Calu3 (cell line): Measurements from ENCODE around the gene PPFIBP2. TPM values are rescaled to one million over a fixed set of nuclear protein-coding genes. Genes with fewer than 3 reads are reported as not detected.

Experiments used
- BruUV-seq: library from RNA; stranded (reverse); fragments of 400-500 nt; replicated peaks from 2 replicates; lab custom pipeline; 2021; lab: Mats Ljungman, UMichigan
- CTCF ChIA-PET: fragments of 300-600 bp; sonication (Branson Sonifier 250); formaldehyde crosslinking; loops from one replicate; lab custom pipeline; 2022; ENCODE audit warnings: antibody characterized with exemption; lab: Charles Lee
- DNase-seq: peaks from one replicate; pipeline ENCODE4 v3.0.0; 2022
- H3K27ac Mint-ChIP-seq: one replicate; pipeline ENCODE4 v1.8.0; 2022; ENCODE audit warnings: mixed read lengths; ENCODE audit not compliant: unreplicated experiment
- H3K27me3 Mint-ChIP-seq: one replicate; pipeline ENCODE4 v1.8.0; 2022; ENCODE audit warnings: mixed read lengths; ENCODE audit not compliant: unreplicated experiment
- H3K36me3 Mint-ChIP-seq: one replicate; pipeline ENCODE4 v1.8.0; 2022; ENCODE audit warnings: mild to moderate bottlenecking, moderate library complexity, mixed read lengths; ENCODE audit not compliant: insufficient read depth, unreplicated experiment
- H3K4me1 Mint-ChIP-seq: one replicate; pipeline ENCODE4 v1.8.0; 2022; ENCODE audit warnings: mild to moderate bottlenecking, low read depth, mixed read lengths; ENCODE audit not compliant: unreplicated experiment
- H3K4me3 Mint-ChIP-seq: one replicate; pipeline ENCODE4 v1.8.0; 2022; ENCODE audit warnings: mild to moderate bottlenecking, low read depth, moderate library complexity, mixed read lengths; ENCODE audit not compliant: unreplicated experiment
- H3K9me3 Mint-ChIP-seq: one replicate; pipeline ENCODE4 v1.8.0; 2022; ENCODE audit warnings: low read depth, mixed read lengths; ENCODE audit not compliant: unreplicated experiment
- intact Hi-C: fragments of 100-400 bp; cut with micrococcal nuclease; formaldehyde crosslinking; loops from one replicate; pipeline ENCODE4 v1.10.0; 2022; ENCODE audit not compliant: unreplicated experiment
- total RNA-seq: library from RNA; stranded (reverse); gene quantifications from 2 replicates; pipeline ENCODE4 v1.2.3, GENCODE V29; 2022
- TF ChIP-seq, protein P1 (sequence below): fragments of 200-600 bp; IDR thresholded peaks from one replicate; pipeline ENCODE4 v1.8.0; 2022; ENCODE audit warnings: antibody characterized with exemption; ENCODE audit not compliant: unreplicated experiment

PPFIBP2 gene
- total RNA-seq, 1 experiment from 2014 or later: 28.5 TPM

DNA sequence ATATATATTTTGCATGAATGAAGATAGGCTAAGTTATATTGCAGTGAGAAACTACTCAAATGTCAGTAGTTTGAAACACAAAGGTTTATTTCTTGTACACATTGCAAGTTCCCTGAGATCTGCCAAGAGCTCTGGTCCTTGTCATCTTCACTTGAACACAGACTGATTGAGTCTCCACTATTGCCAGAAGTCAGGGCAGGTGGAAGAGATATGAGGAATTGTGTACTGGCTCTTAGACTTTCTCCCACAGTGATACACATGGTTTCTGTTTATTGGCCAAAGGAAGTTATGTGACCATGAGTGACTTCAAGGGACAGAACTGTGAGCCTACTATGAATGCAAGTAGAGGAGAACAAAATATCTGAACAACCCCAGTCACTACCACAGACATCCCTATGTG, 44.2 kb downstream of the PPFIBP2 start:
- intact Hi-C loops: no loop called here
- CTCF ChIA-PET: no interaction called here

DNA sequence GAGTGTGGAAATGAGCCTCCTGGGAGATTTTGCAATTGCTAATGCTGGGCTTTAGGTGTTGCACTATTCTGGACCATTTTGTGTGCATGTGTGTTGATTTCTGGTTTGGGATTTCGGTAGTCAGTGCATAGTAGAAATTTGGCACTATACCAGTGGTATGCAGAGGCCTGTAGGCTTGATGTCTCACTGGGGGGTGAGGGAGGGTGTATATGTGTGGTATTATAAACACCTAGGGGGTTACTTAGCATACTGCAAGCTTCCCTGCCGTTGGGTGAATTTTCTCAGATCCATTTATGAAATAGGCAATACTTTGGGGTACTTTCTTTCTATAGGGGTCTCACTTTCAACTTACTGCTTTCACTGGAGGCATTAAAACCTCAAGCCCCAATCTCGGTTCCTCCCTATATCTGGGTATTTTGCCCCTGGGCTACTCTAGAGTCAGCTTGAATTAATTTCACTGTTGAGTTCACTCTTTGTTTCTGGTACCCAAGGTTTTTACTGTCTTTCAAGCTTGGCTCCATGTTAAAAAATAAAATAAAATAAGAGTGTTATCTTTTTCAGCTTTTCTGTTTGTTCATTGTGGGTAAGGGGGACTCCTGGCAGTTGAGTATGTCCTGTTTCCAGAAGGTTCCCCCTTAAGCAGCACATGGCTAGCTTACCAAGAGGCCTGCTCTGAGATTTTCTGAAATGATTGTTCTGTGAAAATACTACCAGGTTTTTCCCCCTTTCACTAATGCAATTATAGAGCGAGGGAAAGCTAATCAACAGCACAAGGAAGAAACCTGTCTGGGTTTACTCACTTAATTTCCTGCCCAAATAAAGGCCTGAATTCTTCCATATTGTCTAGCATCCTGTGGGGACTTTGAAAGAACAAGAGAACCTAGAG, 45.8 kb downstream of the PPFIBP2 start:
- Mint-ChIP-seq H3K4me3 (no peak overlapping the region), H3K4me1 (no peaks in the 10 kb centered on the region), H3K27me3 (no peaks in the 10 kb centered on the region), H3K36me3 (no peaks in the 10 kb centered on the region), H3K9me3 (no peaks in the 10 kb centered on the region), H3K27ac (no peak overlapping the region)
- no TSS peak for BruUV-seq
- DNase-seq: no peak
- TF ChIP-seq, protein P1, sequence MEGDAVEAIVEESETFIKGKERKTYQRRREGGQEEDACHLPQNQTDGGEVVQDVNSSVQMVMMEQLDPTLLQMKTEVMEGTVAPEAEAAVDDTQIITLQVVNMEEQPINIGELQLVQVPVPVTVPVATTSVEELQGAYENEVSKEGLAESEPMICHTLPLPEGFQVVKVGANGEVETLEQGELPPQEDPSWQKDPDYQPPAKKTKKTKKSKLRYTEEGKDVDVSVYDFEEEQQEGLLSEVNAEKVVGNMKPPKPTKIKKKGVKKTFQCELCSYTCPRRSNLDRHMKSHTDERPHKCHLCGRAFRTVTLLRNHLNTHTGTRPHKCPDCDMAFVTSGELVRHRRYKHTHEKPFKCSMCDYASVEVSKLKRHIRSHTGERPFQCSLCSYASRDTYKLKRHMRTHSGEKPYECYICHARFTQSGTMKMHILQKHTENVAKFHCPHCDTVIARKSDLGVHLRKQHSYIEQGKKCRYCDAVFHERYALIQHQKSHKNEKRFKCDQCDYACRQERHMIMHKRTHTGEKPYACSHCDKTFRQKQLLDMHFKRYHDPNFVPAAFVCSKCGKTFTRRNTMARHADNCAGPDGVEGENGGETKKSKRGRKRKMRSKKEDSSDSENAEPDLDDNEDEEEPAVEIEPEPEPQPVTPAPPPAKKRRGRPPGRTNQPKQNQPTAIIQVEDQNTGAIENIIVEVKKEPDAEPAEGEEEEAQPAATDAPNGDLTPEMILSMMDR: no peak
- CTCF ChIA-PET: interaction anchor here (1.1 kb wide), 1 partner anchor 12 kb away, joined by 3 read pairs; no protein-coding TSS in a partner anchor
- intact Hi-C loops: no loop called here

More for the DNA sequence above, 44.2 kb downstream of the PPFIBP2 start:
- H3K9me3 Mint-ChIP-seq: no peaks in the 10 kb centered on the region
- H3K27me3 Mint-ChIP-seq: no peaks in the 10 kb centered on the region
- no TSS peak for BruUV-seq
- H3K36me3 Mint-ChIP-seq: no peaks in the 10 kb centered on the region
- DNase-seq: no peak
- H3K4me3 Mint-ChIP-seq: no peak overlapping the region
- no peak overlapping the region for H3K27ac Mint-ChIP-seq
- H3K4me1 Mint-ChIP-seq: no peaks in the 10 kb centered on the region
- TF ChIP-seq, protein P1: no peak

DNA sequence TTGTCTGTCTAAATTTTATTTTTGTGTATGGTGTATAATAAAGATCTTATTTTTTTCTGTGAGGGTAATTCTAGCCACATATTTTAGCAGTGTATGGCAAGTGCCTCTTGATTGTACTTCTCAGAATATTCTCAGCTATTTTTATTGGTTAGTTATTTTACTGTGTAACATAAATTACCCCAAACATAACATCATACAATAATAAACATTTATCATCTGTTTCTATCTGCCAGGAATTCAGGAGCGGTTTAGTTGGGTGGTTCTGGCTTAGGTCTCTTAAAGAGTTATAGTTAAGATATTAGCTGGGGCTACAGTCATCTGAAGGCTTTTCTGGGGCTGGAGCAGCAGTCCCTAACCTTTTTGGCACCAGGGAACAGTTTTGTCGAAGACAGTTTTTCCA, 47.8 kb downstream of the PPFIBP2 start:
- no peak overlapping the region for H3K27ac Mint-ChIP-seq
- CTCF ChIA-PET: no interaction called here

DNA sequence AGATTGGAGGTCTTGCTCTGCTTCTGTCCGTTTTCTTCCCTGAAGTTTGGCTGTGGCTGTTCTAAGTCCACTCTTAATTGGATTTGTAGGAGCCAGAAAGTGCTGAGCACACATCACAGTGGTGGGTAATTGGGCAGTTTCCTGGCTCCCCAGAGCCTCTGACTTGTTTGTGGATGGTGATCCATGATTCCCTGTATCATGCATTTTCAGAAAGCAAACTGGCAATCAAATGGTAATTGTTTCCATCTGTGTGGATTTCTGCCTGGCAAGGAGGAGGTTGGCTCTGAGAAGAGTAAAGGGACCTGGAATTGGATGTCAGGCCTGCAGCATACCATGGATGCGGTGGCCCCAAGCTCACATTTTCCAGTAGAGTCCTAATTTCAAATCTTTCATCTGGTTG, 49.5 kb downstream of the PPFIBP2 start:
- intact Hi-C loops: no loop called here
- CTCF ChIA-PET: no interaction called here
- Mint-ChIP-seq H3K27me3 (no peaks in the 10 kb centered on the region), H3K9me3 (no peaks in the 10 kb centered on the region), H3K36me3 (no peaks in the 10 kb centered on the region), H3K4me1 (no peaks in the 10 kb centered on the region), H3K27ac (no peak overlapping the region), H3K4me3 (no peak overlapping the region)
- TF ChIP-seq, protein P1: no peak
- DNase-seq: no peak
- no TSS peak for BruUV-seq

More for the DNA sequence above, 47.8 kb downstream of the PPFIBP2 start:
- Mint-ChIP-seq H3K9me3 (no peaks in the 10 kb centered on the region), H3K27me3 (no peaks in the 10 kb centered on the region), H3K4me1 (no peaks in the 10 kb centered on the region), H3K4me3 (no peak overlapping the region), H3K36me3 (no peaks in the 10 kb centered on the region)
- intact Hi-C loops: no loop called here
- TF ChIP-seq, protein P1: no peak
- DNase-seq: no peak
- BruUV-seq: no TSS peak
